HT-29 (cell line): ENCODE data around the gene CD151. TPM values are rescaled to one million over a fixed set of nuclear protein-coding genes. Genes with fewer than 3 reads are reported as not detected.

Experiments
- DNase-seq: peaks from one replicate; pipeline ENCODE4 v3.0.0-alpha.2; 2015; ENCODE audit warnings: low spot score
- total RNA-seq: library from RNA; depleted of rRNA; stranded (reverse); fragments of >200 nt; shearing (Covaris generic); gene quantifications from 2 replicates; pipeline ENCODE4 v1.2.3, GENCODE V29; 2014; rRNA removed

CD151 gene
- 916 and 940 TPM in 2 replicates for total RNA-seq

DNA sequence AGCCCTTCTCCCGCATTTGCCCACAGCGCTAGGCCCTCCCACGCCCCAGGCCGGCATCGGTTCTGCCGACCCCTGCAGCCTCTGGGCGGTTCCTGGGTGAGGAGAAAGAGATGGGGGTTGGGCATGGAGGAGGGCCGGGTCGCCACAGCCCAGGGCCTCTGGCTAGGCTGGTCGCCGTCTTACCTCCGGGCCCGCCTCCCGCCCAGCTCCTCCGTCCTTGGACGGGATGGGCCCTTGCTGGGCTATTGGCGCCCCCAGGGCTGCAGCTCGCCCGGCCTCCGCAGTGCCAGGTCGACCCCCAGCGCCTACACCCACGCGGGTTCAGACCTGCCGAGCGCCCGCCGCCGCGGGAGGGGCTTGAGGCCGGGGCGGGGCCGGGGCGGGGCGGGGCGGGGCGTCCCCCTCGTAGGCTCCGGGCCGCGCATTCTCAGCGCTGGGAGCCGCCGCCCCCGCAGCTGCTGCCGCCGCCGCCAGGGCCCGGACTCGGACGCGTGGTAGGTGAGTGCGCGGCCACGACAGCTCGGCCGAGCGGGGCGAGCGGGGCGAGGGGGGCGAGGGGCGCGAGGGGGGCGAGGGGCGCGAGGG lies at the start of gene CD151:
CD151 (plus strand) TSS at position 424 of the 585 bp plus-strand sequence. CDS start 3,118 bp downstream, outside the sequence.
- DNase-seq, result peak; percentile 72

DNA sequence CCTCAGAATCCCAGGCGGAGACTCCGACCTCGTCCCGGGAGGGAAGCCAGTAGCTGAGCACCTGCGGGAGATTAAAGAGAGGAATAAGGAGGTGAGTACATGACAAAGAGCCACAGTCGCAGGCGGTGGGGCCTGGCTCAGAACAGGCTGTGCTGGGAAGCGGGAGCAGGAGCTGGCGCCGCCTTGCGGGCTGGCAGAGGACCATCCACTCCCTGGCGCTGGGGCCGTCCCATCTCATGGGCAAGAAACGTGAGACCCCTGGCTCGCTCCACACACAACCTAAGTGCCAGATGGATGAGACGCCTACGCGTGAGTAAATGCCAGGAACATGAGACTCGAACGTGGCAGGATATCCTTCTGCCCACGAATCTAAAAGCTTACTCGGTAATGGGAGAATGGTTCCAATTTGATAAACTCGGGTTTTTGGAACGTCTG lies 49.2 kb upstream of the CD151 start:
- DNase-seq, result peak; percentile 94

DNA sequence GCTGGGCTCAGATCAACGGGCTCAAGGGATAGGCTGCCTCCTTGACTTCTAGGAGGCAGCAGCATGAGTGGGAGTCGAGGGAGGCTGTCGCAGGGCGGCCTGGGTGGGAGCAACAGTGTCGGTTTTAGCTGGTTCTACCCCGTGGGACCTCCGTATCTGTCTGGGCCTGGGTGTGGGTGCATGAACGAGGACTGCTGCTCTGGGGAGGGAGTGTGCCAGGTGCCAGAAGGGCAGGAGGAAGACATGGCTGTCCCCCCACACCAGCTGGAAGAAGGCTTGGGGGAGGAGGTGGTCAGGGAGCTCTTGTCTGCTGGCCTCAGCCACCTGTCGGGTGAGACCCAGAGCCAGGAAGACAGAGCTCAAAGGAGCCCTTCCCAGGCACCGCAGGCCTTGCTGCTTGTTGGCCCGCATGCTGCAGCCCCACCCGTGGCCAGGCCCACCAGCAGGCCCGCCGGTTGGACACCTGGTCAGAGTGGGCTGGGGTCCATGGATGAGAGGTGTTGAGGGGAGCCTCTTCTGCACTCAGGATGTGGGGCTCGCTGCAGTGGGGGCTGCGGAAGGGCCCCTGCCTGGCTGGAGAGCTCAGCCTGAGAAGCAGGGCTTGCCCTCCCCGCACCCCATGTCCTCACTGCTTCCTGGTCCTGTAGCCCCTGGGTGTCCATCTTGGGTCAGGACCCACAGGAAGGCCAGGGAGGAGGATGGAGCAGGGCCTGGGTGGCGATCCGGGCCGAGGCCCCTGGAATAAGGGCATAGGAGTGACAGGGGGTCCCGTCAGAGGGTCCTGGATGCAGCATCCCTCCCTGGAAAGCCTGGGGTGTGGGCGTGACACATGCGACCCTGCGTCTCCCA lies 46.3 kb upstream of the CD151 start:
- no peak for DNase-seq

DNA sequence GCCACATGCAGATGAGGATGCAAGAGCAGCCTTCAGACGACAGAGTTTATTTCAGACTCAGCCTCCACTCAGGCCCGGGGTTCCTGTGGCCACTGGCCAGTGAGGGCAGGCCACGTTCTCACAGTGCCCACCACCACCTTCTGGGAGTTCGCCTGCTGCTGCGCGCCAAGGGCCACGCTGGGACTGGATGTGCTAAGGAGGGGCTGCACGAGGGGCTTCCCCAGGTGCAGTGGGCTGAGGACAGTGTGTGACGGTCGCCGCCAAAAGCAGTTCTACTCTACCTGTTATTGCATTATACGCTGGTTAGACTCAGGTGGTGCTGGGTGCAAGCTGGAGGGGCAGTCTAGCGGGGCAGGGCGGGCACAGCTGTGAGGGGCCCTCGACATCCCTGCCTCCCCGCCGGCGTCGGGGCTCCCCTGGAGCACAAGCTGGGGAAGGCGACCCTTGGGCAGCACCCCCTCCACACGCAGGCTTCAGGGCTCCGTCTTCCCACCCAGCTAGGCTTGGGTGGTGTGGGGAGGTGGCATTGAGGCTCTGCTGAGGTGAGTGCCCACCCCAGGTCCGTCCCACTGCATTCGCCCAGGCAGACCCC lies 45.6 kb upstream of the CD151 start:
- DNase-seq, result no peak

DNA sequence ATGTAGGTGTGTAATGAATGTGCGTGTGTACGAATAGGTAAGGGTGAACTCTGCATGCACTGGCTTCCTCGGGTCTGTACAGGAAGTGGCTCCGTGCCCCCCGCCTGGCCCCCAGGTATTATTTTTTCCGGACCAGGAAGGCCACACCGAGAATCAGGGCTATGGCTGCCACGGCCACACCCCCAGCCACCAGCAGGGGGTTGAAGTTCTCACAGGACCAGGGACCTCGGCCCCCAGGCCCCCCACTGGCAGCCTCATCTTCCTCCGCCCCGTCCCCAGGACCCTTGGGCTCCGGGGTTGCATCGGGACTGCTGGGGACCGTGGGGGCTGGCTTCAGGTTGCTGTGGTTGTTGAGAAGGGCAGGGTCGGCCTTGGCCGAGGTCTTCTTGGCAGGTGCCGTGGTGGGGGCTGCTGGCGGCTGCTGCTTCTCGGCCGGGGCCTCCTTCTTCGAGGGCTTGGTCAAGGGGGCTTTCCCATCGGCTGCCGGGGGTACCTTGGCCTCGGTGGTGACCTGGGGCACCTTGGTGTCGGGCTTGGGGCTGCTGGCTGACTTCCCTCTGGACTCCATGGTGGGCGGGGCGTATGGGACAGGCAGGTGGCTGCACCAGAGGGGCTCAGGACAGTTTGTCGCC lies 44.6 kb upstream of the CD151 start:
- DNase-seq, result no peak

DNA sequence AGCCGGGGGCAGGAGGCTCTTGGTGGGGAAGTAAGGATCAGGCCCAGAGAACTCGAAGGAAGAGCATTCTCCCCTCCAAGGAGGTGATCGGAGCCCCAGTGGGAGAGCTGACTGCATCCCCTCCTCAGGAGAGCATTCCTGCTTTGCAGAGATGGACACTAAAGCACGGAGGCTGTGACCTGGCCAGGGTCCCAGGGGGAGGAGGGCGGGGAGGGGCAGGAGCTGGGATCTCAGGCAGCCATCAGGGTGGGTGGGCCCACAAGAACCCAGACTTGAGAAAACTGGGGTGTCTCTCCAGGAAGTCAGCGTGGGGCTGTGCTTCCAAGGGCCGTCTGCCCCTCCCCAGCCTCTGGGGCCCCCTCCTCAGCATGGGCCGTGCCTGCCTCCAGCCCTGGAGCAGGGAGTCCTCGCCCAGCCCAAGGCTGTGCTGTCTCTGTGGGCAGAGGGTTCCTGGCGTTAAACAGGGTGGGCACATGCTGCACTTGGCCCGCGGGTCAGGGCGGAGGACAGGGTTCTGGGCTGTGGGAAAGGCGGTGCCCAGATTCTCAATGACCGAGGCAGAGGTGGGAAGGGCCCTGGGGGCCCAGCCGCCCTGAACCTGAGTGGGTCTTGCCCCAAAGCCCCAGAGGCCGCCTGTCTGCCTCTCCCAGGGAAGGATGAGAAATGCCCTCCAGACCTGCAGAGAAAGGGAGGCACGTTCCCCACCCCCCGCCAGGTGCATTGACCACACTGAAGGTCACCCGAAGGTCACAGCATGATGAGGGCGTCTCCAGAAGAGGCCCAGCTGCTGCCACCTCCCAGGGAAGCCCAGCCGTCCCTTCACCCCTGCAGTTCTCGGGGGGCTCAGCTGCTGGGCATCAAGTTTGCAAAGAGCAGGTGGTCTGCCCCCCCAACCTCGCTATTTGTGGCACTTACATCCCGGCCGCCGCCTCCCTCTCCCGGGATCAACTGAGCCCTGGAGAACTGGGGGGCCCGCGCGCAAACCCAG lies 43.5 kb upstream of the CD151 start:
- DNase-seq, result no peak

DNA sequence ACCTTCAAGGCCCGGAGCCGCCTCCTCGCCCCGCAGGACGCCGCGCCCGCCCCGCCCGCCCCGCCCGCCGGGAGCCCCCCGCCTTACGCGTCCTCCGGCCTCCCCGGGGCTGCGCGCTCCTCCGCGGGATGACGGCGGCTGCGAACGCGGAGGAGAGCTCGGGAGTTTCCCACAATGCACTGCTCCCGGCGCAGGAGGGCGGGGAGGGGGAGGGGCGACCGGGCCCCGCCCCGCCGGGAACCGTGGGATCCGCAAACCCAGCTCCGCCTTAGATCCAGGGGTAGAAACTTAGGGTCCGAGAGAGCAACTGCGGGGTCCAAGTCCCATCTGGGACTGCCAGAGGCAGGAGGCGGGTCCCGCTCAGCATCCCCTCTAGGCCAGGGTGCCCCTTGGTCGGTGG lies 42.8 kb upstream of the CD151 start, which contains the start of gene CEND1:
CEND1 (minus strand) TSS at position 148 of the 400 bp plus-strand sequence. CDS start 1,514 bp downstream, outside the sequence.
- DNase-seq, result no peak

DNA sequence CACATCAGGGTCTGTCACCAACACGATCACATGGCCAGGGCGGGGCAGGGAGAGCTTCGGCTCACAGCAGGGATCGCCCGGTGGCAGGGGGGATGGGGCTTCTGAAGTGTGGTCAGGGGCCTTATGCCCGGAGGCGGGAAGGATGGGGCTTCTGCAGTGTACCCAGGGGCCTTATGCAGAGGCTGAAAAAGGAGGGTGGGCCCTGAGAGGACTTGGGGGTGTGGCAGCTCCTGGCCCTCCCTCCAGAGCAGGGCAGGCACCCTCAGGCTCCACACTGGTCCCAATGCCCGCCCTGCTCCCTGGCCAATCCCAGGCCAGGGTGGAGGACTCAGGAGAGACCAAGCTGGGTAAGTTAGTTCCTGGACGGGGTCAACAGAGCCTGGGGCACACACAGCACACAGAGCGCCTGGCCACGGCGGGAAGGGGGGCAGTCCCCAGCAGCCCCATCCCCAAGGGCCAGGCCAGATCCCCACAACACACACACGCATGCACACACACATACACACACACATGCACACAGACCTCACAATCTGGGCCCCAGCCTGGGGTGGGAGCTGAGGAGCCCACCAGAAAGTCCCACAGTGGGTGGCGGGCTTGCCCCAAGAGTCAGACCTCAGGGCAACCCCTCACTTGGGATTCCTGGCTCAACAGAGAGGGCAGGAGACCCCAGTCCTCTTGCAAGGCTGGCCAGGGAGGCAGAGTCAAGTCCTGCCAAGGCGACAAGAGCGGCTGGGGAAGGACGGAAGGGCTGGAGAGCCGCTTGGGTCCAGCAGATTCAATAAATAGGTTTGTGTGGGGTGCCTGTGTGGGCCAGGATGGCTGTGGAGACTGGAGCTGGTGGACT lies 41.8 kb upstream of the CD151 start:
- DNase-seq, result peak; percentile 61

DNA sequence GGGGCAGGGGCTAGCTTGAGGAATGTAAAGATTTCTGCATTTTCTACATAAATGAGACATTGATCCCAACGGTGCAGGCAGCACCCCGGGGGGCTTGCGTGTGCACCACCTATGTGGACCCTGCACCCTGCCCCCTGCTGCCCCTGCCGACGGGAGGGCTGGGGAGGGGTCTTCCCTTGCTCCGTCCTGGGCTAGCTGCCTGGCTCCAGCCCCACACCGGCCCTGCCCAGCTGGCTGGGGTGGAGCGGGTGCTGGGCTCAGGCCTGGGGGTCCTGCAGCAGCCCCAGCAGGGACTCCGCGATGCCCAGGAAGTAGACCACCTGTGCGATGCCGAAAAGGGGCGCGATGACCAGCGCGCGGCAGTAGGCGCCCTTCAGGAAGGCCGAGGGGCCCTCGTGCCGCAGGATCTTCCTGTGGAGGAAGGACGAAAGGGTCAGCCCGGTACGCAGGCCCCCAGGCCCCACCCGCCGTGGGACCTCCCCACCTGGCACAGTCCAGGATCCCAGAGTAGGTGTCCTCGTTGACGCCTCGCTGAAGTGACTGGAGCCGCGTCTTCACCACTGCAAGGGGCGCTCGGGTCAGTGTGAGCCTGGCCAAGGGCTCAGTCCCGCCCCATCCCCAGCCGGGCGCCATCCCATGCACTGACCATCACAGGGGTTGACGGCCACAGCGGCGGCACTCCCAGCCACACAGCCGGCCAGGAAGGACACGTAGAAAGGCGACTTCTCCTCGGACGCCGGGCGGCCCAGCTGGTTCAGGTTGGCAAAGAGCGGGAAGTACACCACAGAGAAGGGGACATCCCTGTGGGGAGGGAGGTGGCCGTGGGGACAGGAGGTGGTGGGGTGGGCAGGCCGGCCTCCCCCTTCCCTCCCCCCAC lies 40.9 kb upstream of the CD151 start:
- DNase-seq, result no peak

DNA sequence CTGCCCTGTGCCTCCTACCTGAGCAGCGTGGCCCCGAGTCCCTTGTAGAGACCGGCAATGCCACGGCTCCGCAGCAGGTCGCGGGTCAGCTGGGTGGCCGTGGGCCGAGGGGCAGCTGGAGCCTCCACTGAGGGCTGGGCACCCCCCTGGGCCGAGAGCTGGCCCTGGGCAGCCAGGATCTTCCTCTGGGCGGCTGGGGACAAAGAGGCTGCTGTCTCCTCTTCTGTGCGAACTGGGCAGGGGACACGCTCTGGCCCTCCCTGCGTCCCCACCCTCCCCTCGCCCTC lies 40.3 kb upstream of the CD151 start:
- DNase-seq, result no peak

DNA sequence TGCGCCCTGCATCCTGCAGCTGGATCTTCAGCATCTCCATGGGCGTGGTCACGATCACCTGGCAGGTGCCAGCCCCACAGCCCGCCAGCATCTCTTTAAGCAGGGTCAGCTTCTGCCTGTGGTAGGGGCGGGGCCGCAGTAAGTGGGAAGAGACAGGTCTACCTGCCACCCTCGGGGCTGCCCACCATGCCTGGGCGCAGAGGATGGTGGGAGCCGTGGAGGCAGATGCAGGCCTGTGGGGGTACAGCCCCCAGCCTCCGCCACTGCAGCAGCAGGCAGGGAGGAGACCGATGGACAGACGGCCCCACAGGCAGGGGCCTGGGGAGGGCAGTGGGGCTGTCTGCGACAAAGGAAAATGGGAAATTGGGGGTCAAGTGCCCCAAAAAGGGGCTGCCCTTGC lies 39.9 kb upstream of the CD151 start:
- DNase-seq, result no peak

DNA sequence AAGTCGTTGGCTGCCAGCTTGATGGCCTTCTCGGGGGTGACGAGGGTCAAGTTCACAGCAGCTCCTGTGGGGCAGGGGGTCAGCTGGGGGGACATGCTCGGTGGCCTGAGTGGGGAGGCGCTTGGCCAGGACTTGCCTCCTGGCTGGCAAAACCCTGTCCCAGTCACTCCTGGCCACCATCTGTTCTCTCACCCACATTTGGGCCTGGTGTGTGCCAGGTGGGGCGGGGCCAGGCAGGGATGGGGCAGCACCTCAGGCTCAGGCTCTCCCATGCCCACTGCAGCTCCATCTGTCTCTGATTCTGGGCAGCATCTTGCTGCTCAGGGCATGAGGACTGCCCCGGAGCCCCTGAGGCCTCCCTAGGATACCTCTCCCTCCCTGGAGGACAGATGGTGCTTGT lies 39.2 kb upstream of the CD151 start:
- no peak for DNase-seq

DNA sequence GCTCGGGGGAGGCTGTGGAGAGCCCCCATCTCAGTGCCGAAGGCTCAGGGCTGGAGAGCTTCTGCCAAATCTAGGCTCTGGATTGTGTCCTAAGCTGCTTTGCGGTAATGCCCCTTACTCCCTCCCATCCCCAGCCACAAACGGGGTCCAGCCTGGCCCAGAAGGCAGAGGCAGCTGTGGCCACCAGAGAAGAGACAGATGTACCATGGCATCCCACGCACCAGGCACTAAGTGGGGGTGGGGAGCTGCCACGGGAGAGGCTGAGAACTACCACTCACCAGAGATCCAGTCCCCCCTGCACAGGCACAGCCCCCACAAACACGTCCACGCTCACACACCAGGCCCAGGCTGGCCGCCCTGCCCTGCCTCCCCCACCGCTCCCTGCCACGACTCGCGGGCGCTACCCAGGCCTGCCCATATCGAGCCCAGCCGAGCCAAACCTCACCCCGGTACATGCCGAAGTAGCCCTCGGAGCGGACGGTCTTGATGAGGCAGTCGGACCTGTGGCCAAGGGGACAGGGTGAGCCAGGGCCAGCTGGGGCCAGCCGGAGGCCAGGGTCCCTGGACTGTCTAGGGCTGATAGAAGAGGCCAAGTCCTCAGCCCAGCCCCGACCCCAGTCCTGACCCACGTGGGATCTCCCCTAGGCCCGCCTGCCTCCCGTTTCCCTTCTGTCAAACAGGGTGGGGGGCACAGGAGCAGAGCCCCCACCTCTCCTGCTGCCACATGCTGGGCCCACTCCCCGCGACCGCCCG lies 38.6 kb upstream of the CD151 start:
- no peak for DNase-seq

DNA sequence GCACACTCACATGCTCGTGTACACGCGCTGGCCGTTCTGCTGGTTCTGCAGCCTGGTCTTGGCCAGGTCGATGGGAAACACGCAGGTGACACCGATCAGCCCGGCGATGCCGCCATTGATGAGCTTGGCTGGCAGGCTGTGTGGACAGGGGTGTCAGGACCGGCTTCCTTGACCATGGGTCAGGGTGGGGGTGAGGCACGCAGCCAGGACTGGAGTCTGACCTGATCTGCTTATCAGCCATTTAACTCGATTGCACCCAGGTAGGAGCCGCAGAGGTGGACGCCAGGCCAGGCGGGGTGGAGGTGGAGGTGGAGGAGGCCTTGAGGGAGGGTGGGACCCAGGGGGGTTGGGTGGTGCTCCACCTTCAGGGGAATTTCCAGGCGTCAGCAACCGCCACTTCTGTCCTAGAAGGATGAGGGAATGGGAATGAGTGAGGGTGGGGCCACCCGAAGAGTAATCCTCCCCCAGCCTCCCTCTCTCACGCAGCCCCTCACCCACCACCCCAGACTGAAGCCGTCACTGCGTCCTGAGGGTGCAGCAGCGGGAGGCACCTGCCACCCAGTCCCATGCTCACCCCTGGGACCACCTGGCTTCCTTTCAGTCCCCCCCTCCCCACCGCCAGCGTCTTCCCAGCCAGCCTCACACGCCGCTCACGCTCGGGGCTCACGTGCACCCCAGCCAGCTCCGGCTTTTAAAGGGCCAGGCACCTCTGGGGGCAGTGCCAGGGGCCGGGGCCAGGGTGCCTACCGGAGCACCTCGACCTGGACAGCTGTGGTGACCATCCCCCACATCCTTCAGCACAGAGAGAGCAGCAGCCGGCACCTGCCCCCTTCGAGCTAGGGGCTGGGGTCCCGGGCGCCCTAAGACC lies 37.8 kb upstream of the CD151 start:
- peak; percentile 50 for DNase-seq

DNA sequence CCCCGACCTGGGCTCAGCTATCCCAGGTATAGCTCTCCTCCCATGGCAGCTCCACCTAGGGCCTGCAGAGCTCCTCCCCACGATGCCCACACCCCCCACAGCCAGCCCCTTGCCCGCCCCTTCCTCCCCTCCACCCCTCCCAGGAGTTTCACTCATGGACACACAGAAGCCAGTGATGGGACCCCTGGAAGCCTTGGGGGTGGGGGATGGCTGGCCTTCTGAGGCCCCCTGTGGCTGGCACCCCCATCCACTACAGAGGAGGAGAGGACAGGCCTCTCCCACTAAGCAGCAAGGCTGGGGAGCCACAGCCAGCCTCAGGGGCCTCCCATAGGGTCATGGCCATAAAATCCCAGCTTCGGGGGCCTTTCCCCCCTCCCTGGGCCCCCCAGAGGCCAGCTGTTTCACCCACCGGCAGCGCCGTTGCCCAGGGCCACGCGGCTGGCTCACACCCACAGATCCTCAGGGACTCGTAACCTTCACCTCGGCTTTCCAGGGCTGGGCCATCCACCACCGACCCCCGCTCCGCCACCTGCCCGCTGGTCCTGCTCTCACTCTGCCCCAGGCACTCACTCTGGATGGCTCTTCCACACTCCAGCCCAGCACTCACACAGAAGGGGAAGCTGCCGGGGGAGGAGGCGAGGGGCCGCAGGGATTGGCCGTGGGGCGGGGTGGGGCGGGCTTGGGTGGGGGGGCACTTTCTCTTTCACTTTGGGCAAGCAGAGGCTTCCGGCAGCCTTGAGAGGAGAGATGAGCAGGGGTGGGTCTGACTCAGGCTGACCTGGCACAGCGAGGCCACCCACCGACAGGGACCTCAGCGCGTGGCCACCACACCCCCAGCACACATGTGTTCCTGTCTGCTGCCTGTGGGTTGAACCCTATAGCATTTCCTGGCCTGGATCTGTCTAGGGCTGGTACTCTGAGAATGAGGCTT lies 36.9 kb upstream of the CD151 start:
- peak; percentile 61 for DNase-seq
